Peyer's patch (tissue), 4 donors: ENCODE results near the gene RRBP1. TPM values are rescaled to one million over a fixed set of nuclear protein-coding genes. Genes with fewer than 3 reads are reported as not detected.

Experiments
- DNase-seq, 3 donors: peaks; one replicate each; pipeline ENCODE4 v3.0.0-alpha.2; 2017 to 2019
- H3K27ac ChIP-seq, 4 donors: fragments of 200-600 bp; sonication (generic); one replicate each; pipeline ENCODE4 v1.5.1; 2016 to 2019
- H3K27me3 ChIP-seq, 2 donors: fragments of 200-600 bp; sonication (generic); one replicate each; pipeline ENCODE4 v1.5.1; 2019
- H3K36me3 ChIP-seq, 3 donors: fragments of 200-600 bp; sonication (generic); one replicate each; pipeline ENCODE4 v1.5.1; 2016 to 2019
- H3K4me1 ChIP-seq, 4 donors: fragments of 200-600 bp; sonication (generic); one replicate each; pipeline ENCODE4 v1.5.1; 2016 to 2019
- H3K4me3 ChIP-seq, 4 donors: fragments of 200-600 bp; sonication (generic); 1 replicate in 3 of 4; 2 replicates in 1 of 4; pipeline ENCODE4 v1.5.1; 2016 to 2019; ENCODE audit warnings: mild to moderate bottlenecking in 1 of 4
- H3K9me3 ChIP-seq, 4 donors: fragments of 200-600 bp; sonication (generic); one replicate each; pipeline ENCODE4 v1.5.1; 2016 to 2019; ENCODE audit warnings: mild to moderate bottlenecking in 1 of 4
- POLR2A ChIP-seq, 2 donors: fragments of 450-650 bp; IDR thresholded peaks; one replicate each; pipeline ENCODE4 v1.5.1; 2017; ENCODE audit warnings: antibody characterized with exemption in 2 of 2, mild to moderate bottlenecking in 2 of 2, moderate library complexity in 2 of 2
- total RNA-seq, 4 donors: library from RNA; depleted of rRNA; stranded (reverse); fragments of >200 nt; gene quantifications; one replicate each; pipeline ENCODE4 v1.1.0, GENCODE V29; 2016
- TF ChIP-seq, protein P1 (sequence below), 6 experiments: fragments of 450-650 bp in 4 of 6; fragments of 200-600 bp in 2 of 6; sonication (generic) in 1 of 6; IDR thresholded peaks; one replicate each; pipeline ENCODE4 v1.5.1; 2017 to 2019; ENCODE audit warnings: antibody characterized with exemption in 6 of 6, mild to moderate bottlenecking in 3 of 6, moderate library complexity in 1 of 6

Gene RRBP1
- total RNA-seq, 4 donors from 2014 or later = 169 to 328 (median 249) TPM

DNA sequence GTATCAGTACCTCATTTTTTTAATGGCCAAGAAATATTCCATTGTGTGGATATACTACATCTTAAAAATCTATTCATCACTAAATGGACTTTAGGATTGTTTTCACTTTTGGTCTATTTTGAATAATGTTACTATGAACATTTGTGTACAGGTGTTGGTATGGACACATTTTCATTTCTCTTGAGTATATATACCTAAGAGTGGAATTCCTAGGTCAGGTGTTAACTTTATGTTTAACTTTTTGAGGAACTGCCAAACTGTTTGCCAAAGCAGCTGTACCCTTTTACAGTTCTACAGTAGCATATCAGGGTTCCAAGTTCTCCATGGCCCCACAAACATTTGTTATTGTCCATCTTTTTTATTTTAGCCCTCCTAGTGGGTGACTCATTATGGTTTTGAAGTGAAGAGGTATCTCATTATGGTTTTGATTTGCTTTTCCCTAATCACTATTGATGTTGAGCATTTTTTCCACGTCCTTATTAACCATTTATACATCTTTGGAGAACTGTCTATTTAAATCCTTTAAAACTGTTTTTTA is 84.0 kb downstream of the RRBP1 start:
- peaks cover 0 to 23% (median 0%) of the 10 kb centered on the region in 4 donors for H3K4me1 ChIP-seq
- H3K4me3 ChIP-seq = no peak overlapping the region
- no peak for DNase-seq
- no peaks in the 10 kb centered on the region for H3K27me3 ChIP-seq
- H3K36me3 ChIP-seq = peaks cover 0 to 10% (median 0%) of the 10 kb centered on the region in 3 donors
- no peaks in the 10 kb centered on the region for H3K9me3 ChIP-seq
- H3K27ac ChIP-seq = no peak overlapping the region
- TF ChIP-seq POLR2A (IDR thresholded peaks at IDR 0.05) = no peak
- TF ChIP-seq, protein P1, sequence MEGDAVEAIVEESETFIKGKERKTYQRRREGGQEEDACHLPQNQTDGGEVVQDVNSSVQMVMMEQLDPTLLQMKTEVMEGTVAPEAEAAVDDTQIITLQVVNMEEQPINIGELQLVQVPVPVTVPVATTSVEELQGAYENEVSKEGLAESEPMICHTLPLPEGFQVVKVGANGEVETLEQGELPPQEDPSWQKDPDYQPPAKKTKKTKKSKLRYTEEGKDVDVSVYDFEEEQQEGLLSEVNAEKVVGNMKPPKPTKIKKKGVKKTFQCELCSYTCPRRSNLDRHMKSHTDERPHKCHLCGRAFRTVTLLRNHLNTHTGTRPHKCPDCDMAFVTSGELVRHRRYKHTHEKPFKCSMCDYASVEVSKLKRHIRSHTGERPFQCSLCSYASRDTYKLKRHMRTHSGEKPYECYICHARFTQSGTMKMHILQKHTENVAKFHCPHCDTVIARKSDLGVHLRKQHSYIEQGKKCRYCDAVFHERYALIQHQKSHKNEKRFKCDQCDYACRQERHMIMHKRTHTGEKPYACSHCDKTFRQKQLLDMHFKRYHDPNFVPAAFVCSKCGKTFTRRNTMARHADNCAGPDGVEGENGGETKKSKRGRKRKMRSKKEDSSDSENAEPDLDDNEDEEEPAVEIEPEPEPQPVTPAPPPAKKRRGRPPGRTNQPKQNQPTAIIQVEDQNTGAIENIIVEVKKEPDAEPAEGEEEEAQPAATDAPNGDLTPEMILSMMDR (IDR thresholded peaks at IDR 0.05) = no peak

DNA sequence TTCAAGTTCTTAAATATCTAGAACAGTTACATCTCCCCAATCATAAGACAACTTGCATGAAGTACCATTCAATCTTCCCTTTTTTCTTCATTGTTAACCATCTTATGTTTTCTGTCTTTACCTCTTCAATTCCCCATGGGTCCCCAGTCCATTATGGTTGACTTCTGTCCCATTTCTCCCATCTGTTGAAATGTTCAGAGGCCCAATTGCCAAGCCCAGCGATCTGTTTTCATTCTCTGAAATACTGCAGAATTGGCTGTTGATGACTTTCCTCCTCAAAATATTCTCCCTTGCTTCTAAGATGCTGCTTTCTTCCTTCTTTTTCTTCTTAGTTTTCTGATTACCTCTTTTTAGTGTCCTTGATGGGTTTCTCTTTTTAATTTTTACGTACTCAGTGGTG is 86.2 kb downstream of the RRBP1 start:
- Histone ChIP-seq H3K4me3 (no peak overlapping the region), H3K9me3 (no peaks in the 10 kb centered on the region), H3K27me3 (no peaks in the 10 kb centered on the region), H3K27ac (peak overlapping the region in 1 of 4 donors; percentile 22), H3K36me3 (no peaks in the 10 kb centered on the region), H3K4me1 (peaks cover 0 to 27% (median 0%) of the 10 kb centered on the region in 4 donors)
- DNase-seq = no peak
- TF ChIP-seq, protein P1 (IDR thresholded peaks at IDR 0.05) = no peak
- no peak for TF ChIP-seq POLR2A (IDR thresholded peaks at IDR 0.05)

DNA sequence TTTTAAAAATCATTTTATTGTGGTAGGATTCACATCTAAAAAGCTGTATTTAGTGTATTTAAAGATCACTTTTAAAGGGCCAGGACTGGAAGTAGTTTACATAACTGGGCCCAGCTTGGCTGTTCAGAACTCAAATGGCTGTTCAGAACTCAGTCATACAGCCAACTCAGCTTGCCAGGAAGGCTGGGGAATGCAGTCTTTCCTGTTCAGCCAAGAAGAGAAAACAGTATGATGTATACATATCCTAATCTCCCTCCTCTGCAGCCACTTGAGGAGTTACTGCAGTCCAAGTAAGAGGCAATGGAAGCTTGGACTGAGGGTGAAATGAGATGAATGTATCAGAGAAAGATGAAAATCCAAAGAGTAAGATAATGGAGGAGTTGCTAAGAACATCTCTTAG is 87.6 kb downstream of the RRBP1 start:
- Histone ChIP-seq H3K4me3 (no peak overlapping the region), H3K27me3 (no peaks in the 10 kb centered on the region), H3K9me3 (no peaks in the 10 kb centered on the region), H3K36me3 (no peaks in the 10 kb centered on the region), H3K27ac (peak overlapping the region in 1 of 4 donors; percentile 46), H3K4me1 (peaks cover 0 to 24% (median 0%) of the 10 kb centered on the region in 4 donors)
- TF ChIP-seq POLR2A (IDR thresholded peaks at IDR 0.05) = no peak
- TF ChIP-seq, protein P1 (IDR thresholded peaks at IDR 0.05) = no peak
- DNase-seq = no peak

DNA sequence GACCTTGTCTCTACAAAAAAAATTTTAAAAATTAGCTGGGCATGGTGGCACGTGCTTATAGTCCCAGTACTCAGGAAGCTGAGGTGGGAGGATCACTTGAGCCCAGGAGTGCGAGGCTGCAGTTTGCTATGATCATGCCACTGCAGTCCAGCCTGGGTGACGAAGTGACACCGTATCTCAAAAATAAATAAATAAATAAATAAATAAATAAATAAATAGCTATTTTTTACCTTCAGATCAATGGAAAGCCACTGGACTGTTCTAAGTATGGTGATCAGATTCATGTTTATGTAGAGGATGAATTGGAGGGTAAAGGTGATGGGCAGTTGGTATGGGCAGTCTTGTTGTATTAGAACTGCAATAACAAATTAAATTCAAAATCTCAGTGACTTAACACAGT is 88.1 kb downstream of the RRBP1 start:
- H3K27me3 ChIP-seq = no peaks in the 10 kb centered on the region
- H3K4me1 ChIP-seq = peaks cover 0 to 23% (median 0%) of the 10 kb centered on the region in 4 donors
- TF ChIP-seq, protein P1 (IDR thresholded peaks at IDR 0.05) = no peak
- TF ChIP-seq POLR2A (IDR thresholded peaks at IDR 0.05) = no peak
- H3K36me3 ChIP-seq = no peaks in the 10 kb centered on the region
- DNase-seq = no peak
- H3K4me3 ChIP-seq = no peak overlapping the region
- no peaks in the 10 kb centered on the region for H3K9me3 ChIP-seq
- peak overlapping the region in 1 of 4 donors; percentile 46 for H3K27ac ChIP-seq

DNA sequence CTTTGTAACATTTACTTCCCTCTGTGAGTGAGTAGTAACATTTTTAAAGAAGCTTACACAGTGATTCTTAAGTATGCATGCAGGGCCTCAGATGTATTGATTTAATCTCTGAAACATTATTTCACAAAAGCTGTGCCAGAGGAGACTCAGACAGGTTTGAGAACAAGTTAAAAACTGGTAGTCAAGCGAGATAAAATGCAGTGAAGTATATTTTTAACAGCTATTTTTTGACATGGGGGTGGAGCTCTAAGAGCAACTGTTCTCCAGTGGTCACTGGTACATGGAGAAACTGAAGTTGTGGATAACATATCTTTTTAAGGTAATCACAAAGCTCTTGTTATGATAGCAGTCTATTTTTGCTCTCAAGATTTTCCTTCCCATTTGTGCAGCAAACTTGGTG is 91.8 kb downstream of the RRBP1 start:
- no peaks in the 10 kb centered on the region for H3K36me3 ChIP-seq
- H3K27me3 ChIP-seq = no peaks in the 10 kb centered on the region
- peaks cover 0 to 21% (median 0%) of the 10 kb centered on the region in 4 donors for H3K4me1 ChIP-seq
- TF ChIP-seq, protein P1 (IDR thresholded peaks at IDR 0.05) = no peak
- no peak for TF ChIP-seq POLR2A (IDR thresholded peaks at IDR 0.05)
- no peak for DNase-seq
- peak overlapping the region in 1 of 4 donors; percentile 57 for H3K27ac ChIP-seq
- no peak overlapping the region for H3K4me3 ChIP-seq
- H3K9me3 ChIP-seq = no peaks in the 10 kb centered on the region
